Astrocyte of the cerebellum (primary cell): Measurements from ENCODE around the gene TM4SF20.
"Not testable (repeated sequence)": the region's sequence is repeated elsewhere in the genome, so short reads cannot be mapped to it uniquely, and the experiment has no call there.

Experiments
- DNase-seq: peaks from one replicate; pipeline ENCODE4 v3.0.0-alpha.2; 2011; ENCODE audit warnings: low read depth
- H3K4me3 ChIP-seq: 2 replicates; pipeline ENCODE4 v1.5.1; 2011; ENCODE audit warnings: mild to moderate bottlenecking, low read depth, low read length, moderate library complexity
- CTCF ChIP-seq: IDR thresholded peaks from 2 replicates; pipeline ENCODE4 v1.5.1; 2012; ENCODE audit warnings: low read length, low read depth, moderate library complexity, mild to moderate bottlenecking; ENCODE audit errors: missing control alignments
- in situ Hi-C: cut with HindIII; loops from 2 replicates; pipeline ENCODE4 v1.10.0; 2017; ENCODE audit warnings: low sequenced_read_pairs

Gene TM4SF20

GRCh38 chr2:227389661-227390060 is 10.6 kb upstream of the TM4SF20 start:
- in situ Hi-C loops, result no loop called here
- no peak for DNase-seq

GRCh38 chr2:227389231-227389630 is 10.1 kb upstream of the TM4SF20 start:
- in situ Hi-C loops, result no loop called here
- H3K4me3 ChIP-seq, result no peak overlapping the region
- DNase-seq, result no peak
- no peak for TF ChIP-seq CTCF

More at GRCh38 chr2:227389661-227390060, 10.6 kb upstream of the TM4SF20 start:
- TF ChIP-seq CTCF, result no peak
- no peak overlapping the region for H3K4me3 ChIP-seq

GRCh38 chr2:227388537-227389011 is 9.5 kb upstream of the TM4SF20 start:
- peak; percentile 93 for DNase-seq
- no peak for TF ChIP-seq CTCF
- no peak overlapping the region for H3K4me3 ChIP-seq
- in situ Hi-C loops, result no loop called here

GRCh38 chr2:227387583-227387982 is 8.5 kb upstream of the TM4SF20 start, which contains the start of gene SCYGR1:
SCYGR1 (minus strand) TSS chr2:227387949; CDS start chr2:227387949, 0 bp downstream.
- in situ Hi-C loops, DNase-seq, H3K4me3 ChIP-seq: not testable (repeated sequence)

- no peak overlapping the region for H3K4me3 ChIP-seq
- no peak for TF ChIP-seq CTCF
- in situ Hi-C loops, result no loop called here
- DNase-seq, result no peak
Measured at GRCh38 chr2:227386630-227387029, 7.5 kb upstream of the TM4SF20 start.

GRCh38 chr2:227383686-227384085 is 4.6 kb upstream of the TM4SF20 start:
- in situ Hi-C loops, result no loop called here
- no peak overlapping the region for H3K4me3 ChIP-seq
- no peak for TF ChIP-seq CTCF
- no peak for DNase-seq

- H3K4me3 ChIP-seq, DNase-seq, in situ Hi-C loops: not testable (repeated sequence)
Measured at GRCh38 chr2:227382241-227382835, 3.2 kb upstream of the TM4SF20 start.
